ENCODE measurements around the gene CSPG4. TPM values are rescaled to one million over a fixed set of nuclear protein-coding genes. Genes with fewer than 3 reads are reported as not detected.
A peak's percentile ranks its signal among the peaks of the same experiment; 100 is the strongest.
"Not testable (repeated sequence)": the region's sequence is repeated elsewhere in the genome, so short reads cannot be mapped to it uniquely, and the experiment has no call there.

The CSPG4 gene
- total RNA-seq, 1 donor from 2014 or later = 7.3 TPM

- H3K4me1 Mint-ChIP-seq (ENCODE audit: unreplicated experiment) = peaks cover 33% of the 10 kb centered on the region
- no peak overlapping the region for H3K4me3 Mint-ChIP-seq
- H3K9me3 Mint-ChIP-seq = no peaks in the 10 kb centered on the region
- no peaks in the 10 kb centered on the region for H3K36me3 Mint-ChIP-seq
- TF ChIP-seq, protein P1, sequence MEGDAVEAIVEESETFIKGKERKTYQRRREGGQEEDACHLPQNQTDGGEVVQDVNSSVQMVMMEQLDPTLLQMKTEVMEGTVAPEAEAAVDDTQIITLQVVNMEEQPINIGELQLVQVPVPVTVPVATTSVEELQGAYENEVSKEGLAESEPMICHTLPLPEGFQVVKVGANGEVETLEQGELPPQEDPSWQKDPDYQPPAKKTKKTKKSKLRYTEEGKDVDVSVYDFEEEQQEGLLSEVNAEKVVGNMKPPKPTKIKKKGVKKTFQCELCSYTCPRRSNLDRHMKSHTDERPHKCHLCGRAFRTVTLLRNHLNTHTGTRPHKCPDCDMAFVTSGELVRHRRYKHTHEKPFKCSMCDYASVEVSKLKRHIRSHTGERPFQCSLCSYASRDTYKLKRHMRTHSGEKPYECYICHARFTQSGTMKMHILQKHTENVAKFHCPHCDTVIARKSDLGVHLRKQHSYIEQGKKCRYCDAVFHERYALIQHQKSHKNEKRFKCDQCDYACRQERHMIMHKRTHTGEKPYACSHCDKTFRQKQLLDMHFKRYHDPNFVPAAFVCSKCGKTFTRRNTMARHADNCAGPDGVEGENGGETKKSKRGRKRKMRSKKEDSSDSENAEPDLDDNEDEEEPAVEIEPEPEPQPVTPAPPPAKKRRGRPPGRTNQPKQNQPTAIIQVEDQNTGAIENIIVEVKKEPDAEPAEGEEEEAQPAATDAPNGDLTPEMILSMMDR (conservative IDR thresholded peaks at IDR 0.05) = peak; percentile 40
- no peaks in the 10 kb centered on the region for H3K27me3 Mint-ChIP-seq
- H3K27ac Mint-ChIP-seq = peak overlapping the region; percentile 75
- no peak for DNase-seq (ENCODE audit: extremely low spot score, unreplicated experiment)
These were observed 8.3 kb upstream of the CSPG4 start for GRCh38 chr15:75720787-75721479.

- Mint-ChIP-seq H3K27me3 (no peaks in the 10 kb centered on the region), H3K27ac (no peak overlapping the region), H3K4me1 (ENCODE audit: unreplicated experiment) (peaks cover 33% of the 10 kb centered on the region), H3K9me3 (no peaks in the 10 kb centered on the region), H3K36me3 (no peaks in the 10 kb centered on the region), H3K4me3 (no peak overlapping the region)
- TF ChIP-seq, protein P1 (conservative IDR thresholded peaks at IDR 0.05) = no peak
- DNase-seq (ENCODE audit: extremely low spot score, unreplicated experiment) = no peak
These were observed 7.6 kb upstream of the CSPG4 start for GRCh38 chr15:75720297-75720696.

- TF ChIP-seq, protein P1 (conservative IDR thresholded peaks at IDR 0.05) = no peak
- H3K27ac Mint-ChIP-seq = peak overlapping the region; percentile 59
- no peaks in the 10 kb centered on the region for H3K36me3 Mint-ChIP-seq
- no peak for DNase-seq (ENCODE audit: extremely low spot score, unreplicated experiment)
- H3K4me3 Mint-ChIP-seq = no peak overlapping the region
- peaks cover 25% of the 10 kb centered on the region for H3K4me1 Mint-ChIP-seq (ENCODE audit: unreplicated experiment)
- no peaks in the 10 kb centered on the region for H3K9me3 Mint-ChIP-seq
- H3K27me3 Mint-ChIP-seq = no peaks in the 10 kb centered on the region
These were observed 5.7 kb upstream of the CSPG4 start for GRCh38 chr15:75718328-75718727.

- not testable (repeated sequence) for H3K36me3 Mint-ChIP-seq; H3K27me3 Mint-ChIP-seq; H3K4me3 Mint-ChIP-seq; H3K9me3 Mint-ChIP-seq; H3K27ac Mint-ChIP-seq; DNase-seq (ENCODE audit: extremely low spot score, unreplicated experiment)
- H3K4me1 Mint-ChIP-seq (ENCODE audit: unreplicated experiment) = peaks cover 19% of the 10 kb centered on the region
These were observed 4.4 kb upstream of the CSPG4 start for GRCh38 chr15:75717001-75717400.

DNA sequence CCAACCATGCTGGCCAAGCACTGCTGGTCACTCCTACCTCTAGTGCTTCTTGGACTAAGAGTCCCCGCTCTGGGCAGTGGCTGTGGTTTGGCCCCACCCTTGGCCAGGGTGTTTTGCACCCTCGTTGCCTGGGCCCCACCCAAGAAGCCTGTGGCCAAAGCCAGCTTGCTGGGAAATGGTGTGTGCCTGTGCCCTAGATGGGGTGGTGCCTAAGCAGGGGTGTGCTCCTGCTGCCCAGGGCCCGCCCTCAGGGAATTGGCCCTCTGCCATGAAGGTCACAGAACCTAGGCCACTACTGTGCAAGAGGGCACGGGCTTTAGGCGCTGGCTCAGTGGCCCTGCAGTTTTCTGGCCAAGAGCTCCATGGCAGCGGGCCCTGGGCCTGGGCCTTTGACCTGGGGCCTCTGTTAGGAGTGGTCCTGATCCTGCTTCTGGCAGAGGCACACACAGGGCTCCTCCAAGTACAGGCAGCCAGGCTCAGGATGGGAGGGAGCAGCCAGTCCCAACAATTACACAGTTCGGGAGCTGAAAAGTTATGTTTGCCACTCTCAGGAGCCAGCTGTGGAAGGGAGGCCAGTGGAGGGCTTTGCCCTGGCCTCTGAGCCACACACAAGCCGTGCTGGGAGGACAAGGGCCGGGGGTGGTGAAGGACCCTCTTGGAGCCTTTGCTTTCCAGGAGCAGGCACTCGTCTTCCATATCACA lies 3.8 kb upstream of the CSPG4 start:
- DNase-seq (ENCODE audit: extremely low spot score, unreplicated experiment) = not testable (repeated sequence)

DNA sequence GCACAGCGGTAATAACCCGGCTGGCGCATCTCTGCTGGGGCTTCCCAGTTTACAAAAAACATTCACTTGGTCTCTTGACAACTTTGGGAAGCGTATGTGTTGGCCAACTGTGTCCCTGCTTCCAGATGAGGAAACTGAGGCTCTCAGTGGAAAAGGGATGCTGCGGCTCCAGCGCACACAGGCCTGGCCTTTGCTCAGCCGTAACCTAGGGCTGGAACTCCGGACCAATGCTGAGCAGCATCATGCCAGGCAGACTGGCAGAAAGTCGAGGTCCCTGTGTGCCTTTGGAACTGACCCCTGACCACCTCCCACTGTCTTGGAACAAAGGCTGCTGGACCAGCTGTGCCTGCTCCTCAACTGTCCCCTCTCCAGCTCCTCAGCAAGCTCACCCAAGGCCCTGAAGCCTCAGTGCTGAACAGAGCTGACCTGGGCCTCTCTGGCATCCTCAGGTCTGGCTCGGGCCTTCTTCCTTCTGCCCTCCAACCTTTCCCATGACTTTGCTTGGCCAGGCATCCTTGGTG lies 2.7 kb upstream of the CSPG4 start:
- H3K9me3 Mint-ChIP-seq; H3K27ac Mint-ChIP-seq; H3K4me3 Mint-ChIP-seq; H3K27me3 Mint-ChIP-seq; H3K36me3 Mint-ChIP-seq; DNase-seq (ENCODE audit: extremely low spot score, unreplicated experiment): not testable (repeated sequence)
- peaks cover 13% of the 10 kb centered on the region for H3K4me1 Mint-ChIP-seq (ENCODE audit: unreplicated experiment)

More for the DNA sequence above, 3.8 kb upstream of the CSPG4 start:
- H3K4me1 Mint-ChIP-seq (ENCODE audit: unreplicated experiment) = peaks cover 19% of the 10 kb centered on the region
- H3K27me3 Mint-ChIP-seq, H3K36me3 Mint-ChIP-seq, H3K9me3 Mint-ChIP-seq, H3K4me3 Mint-ChIP-seq, H3K27ac Mint-ChIP-seq: not testable (repeated sequence)

- no peaks in the 10 kb centered on the region for H3K36me3 Mint-ChIP-seq
- no peak overlapping the region for H3K4me3 Mint-ChIP-seq
These were observed 1.5 kb upstream of the CSPG4 start for GRCh38 chr15:75714195-75714594.

More at GRCh38 chr15:75714195-75714594, 1.5 kb upstream of the CSPG4 start:
- DNase-seq (ENCODE audit: extremely low spot score, unreplicated experiment) = no peak
- Mint-ChIP-seq H3K27me3 (peaks cover 6% of the 10 kb centered on the region), H3K9me3 (no peaks in the 10 kb centered on the region), H3K27ac (no peak overlapping the region), H3K4me1 (ENCODE audit: unreplicated experiment) (peaks cover 13% of the 10 kb centered on the region)
- TF ChIP-seq, protein P1 (conservative IDR thresholded peaks at IDR 0.05) = no peak
